Lung (tissue), 12 donors: ENCODE data around the gene MAP2K5. TPM values are rescaled to one million over a fixed set of nuclear protein-coding genes. Genes with fewer than 3 reads are reported as not detected.
A peak's percentile ranks its signal among the peaks of the same experiment; 100 is the strongest.

ENCODE experiments used
- ATAC-seq: fragments of 200-7000 bp; cut with Tn5 transposase; one replicate; pipeline ENCODE4 v1.9.1; 2020; ENCODE audit warnings: moderate number of reproducible peaks; ENCODE audit not compliant: insufficient read depth, low FRiP score
- DNase-seq, 3 donors: peaks; one replicate each; pipeline ENCODE4 v3.0.0-alpha.2; 2013 to 2017
- H3K27ac ChIP-seq, 2 donors: one replicate each; pipeline ENCODE4 v1.5.1; 2013; ENCODE audit warnings: mild to moderate bottlenecking in 2 of 2, moderate library complexity in 2 of 2, control low read depth in 1 of 2, inconsistent platforms in 1 of 2, low read depth in 1 of 2, low read length in 1 of 2
- H3K27me3 ChIP-seq, 3 donors: one replicate each; pipeline ENCODE4 v1.5.1; 2013; ENCODE audit warnings: low read length in 2 of 3; ENCODE audit not compliant: control insufficient read depth in 3 of 3, insufficient read depth in 3 of 3
- H3K36me3 ChIP-seq, 4 donors: one replicate each; pipeline ENCODE4 v1.5.1; 2013; ENCODE audit warnings: low read length in 4 of 4, mild to moderate bottlenecking in 1 of 4, moderate library complexity in 1 of 4; ENCODE audit not compliant: control insufficient read depth in 4 of 4, insufficient read depth in 4 of 4
- H3K4me1 ChIP-seq, 5 donors: one replicate each; pipeline ENCODE4 v1.5.1; 2013; ENCODE audit warnings: low read length in 5 of 5, mild to moderate bottlenecking in 2 of 5, moderate library complexity in 1 of 5; ENCODE audit not compliant: control insufficient read depth in 5 of 5, insufficient read depth in 5 of 5
- H3K4me3 ChIP-seq: one replicate; pipeline ENCODE4 v1.5.1; 2013; ENCODE audit warnings: mild to moderate bottlenecking, control low read depth, moderate library complexity
- H3K9ac ChIP-seq, 2 donors: one replicate each; pipeline ENCODE4 v1.5.1; 2013; ENCODE audit warnings: low read length in 2 of 2, control low read depth in 1 of 2; ENCODE audit not compliant: insufficient read depth in 1 of 2
- H3K9me3 ChIP-seq, 4 donors: one replicate each; pipeline ENCODE4 v1.5.1; 2013; ENCODE audit warnings: low read length in 3 of 4, mild to moderate bottlenecking in 1 of 4, moderate library complexity in 1 of 4; ENCODE audit not compliant: control insufficient read depth in 4 of 4, insufficient read depth in 3 of 4
- CTCF ChIP-seq: IDR thresholded peaks from 2 replicates; pipeline ENCODE4 v1.5.1; 2012; ENCODE audit warnings: mild to moderate bottlenecking; ENCODE audit errors: control extremely low read depth, extremely low read depth
- WGBS, 2 donors: extraction: QIAGEN DNeasy Blood & Tissue Kit; methylation state at CpG; one replicate each; pipeline ENCODE4 v1.1.7; 2013; 5-methylcytosine and 5-hydroxymethylcytosine counted together
- polyA plus RNA-seq, 2 donors: library from polyadenylated mRNA; stranded (reverse); fragments of 200-250 nt; gene quantifications; one replicate each; pipeline ENCODE4 v1.2.1, GENCODE V29; 2013
- total RNA-seq, 2 donors: library from RNA; depleted of rRNA in 1 of 2; stranded (reverse); fragments of >200 nt in 1 of 2; gene quantifications; one replicate each; pipeline ENCODE4 v1.2.1, GENCODE V29; 2014 to 2021
- donor health status: control.
- donor health status: control.
- donor health status: Bipolar disorder and iron deficiency.
- donor health status: healthy.
- donor health status: DM: yes; HTN: yes; CAD: no.

MAP2K5 gene
- total and polyA plus RNA-seq, 4 donors: 6.3 to 19.1 (median 12.4) TPM

- TF ChIP-seq CTCF: no peak
- Histone ChIP-seq H3K27me3 (no peaks in the 10 kb centered on the region), H3K4me3 (no peak overlapping the region), H3K27ac (no peak overlapping the region), H3K4me1 (peaks cover 0 to 5% (median 0%) of the 10 kb centered on the region in 5 donors), H3K9ac (no peak overlapping the region), H3K36me3 (peaks cover 0 to 5% (median 0%) of the 10 kb centered on the region in 4 donors), H3K9me3 (no peaks in the 10 kb centered on the region)
- ATAC-seq: no peak
- DNase-seq: no peak
- WGBS, 2 donors: 39 to 82% methylated on average over 1 of the region's 1 CpG
Measured at GRCh38 chr15:67744331-67745072, 202.0 kb downstream of the MAP2K5 start.

- H3K27ac ChIP-seq: no peak overlapping the region
- no peak for ATAC-seq
- 86 to 90% methylated on average over 4 of the region's 4 CpGs for WGBS, 2 donors
- H3K4me3 ChIP-seq: no peak overlapping the region
- no peak for TF ChIP-seq CTCF
- H3K9ac ChIP-seq: no peak overlapping the region
- no peaks in the 10 kb centered on the region for H3K27me3 ChIP-seq
- no peak for DNase-seq
- H3K4me1 ChIP-seq: peaks cover 0 to 5% (median 0%) of the 10 kb centered on the region in 5 donors
- H3K36me3 ChIP-seq: peaks cover 0 to 8% (median 0%) of the 10 kb centered on the region in 4 donors
- no peaks in the 10 kb centered on the region for H3K9me3 ChIP-seq
Measured at GRCh38 chr15:67745073-67746006, 202.8 kb downstream of the MAP2K5 start.

GRCh38 chr15:67746022-67746421 lies 203.5 kb downstream of the MAP2K5 start:
- TF ChIP-seq CTCF: no peak
- no peaks in the 10 kb centered on the region for H3K27me3 ChIP-seq
- peaks cover 0 to 5% (median 0%) of the 10 kb centered on the region in 5 donors for H3K4me1 ChIP-seq
- 20 to 40% methylated on average over 1 of the region's 1 CpG for WGBS, 2 donors
- H3K27ac ChIP-seq: no peak overlapping the region
- ATAC-seq: no peak
- no peaks in the 10 kb centered on the region for H3K9me3 ChIP-seq
- no peak overlapping the region for H3K9ac ChIP-seq
- no peak overlapping the region for H3K4me3 ChIP-seq
- DNase-seq: peak in 1 of 3 donors; percentile 45
- H3K36me3 ChIP-seq: peaks cover 0 to 8% (median 0%) of the 10 kb centered on the region in 4 donors
